ENCODE data around the gene SLX9. TPM values are rescaled to one million over a fixed set of nuclear protein-coding genes. Genes with fewer than 3 reads are reported as not detected.

Gene SLX9
- total and polyA plus RNA-seq, 12 donors, result 11.1 to 45.3 (median 23.7) TPM

DNA sequence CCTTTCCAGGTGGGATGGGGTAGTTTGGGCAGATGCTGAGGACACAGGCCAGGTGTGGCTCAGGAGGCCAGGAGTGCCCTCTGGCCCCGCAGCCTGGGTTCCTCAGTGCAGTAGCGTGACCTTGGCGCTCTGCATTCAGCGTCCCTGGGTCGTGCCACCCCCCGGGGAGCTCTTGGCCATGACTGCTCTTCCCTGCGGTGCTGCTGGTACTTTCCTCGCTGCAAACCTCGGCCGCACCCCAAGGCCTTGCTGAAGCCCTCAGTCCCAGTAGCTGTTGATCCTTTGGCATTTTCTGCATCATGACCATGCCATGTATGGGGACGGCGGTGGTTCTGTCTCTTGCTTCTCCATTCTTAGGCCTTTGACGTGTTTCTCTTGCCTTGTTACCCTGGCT lies 13.8 kb downstream of the SLX9 start:
- TF ChIP-seq, protein P1, sequence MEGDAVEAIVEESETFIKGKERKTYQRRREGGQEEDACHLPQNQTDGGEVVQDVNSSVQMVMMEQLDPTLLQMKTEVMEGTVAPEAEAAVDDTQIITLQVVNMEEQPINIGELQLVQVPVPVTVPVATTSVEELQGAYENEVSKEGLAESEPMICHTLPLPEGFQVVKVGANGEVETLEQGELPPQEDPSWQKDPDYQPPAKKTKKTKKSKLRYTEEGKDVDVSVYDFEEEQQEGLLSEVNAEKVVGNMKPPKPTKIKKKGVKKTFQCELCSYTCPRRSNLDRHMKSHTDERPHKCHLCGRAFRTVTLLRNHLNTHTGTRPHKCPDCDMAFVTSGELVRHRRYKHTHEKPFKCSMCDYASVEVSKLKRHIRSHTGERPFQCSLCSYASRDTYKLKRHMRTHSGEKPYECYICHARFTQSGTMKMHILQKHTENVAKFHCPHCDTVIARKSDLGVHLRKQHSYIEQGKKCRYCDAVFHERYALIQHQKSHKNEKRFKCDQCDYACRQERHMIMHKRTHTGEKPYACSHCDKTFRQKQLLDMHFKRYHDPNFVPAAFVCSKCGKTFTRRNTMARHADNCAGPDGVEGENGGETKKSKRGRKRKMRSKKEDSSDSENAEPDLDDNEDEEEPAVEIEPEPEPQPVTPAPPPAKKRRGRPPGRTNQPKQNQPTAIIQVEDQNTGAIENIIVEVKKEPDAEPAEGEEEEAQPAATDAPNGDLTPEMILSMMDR (IDR thresholded peaks at IDR 0.05), result no peak
- no peak for TF ChIP-seq POLR2A (IDR thresholded peaks at IDR 0.05)
- Histone ChIP-seq H3K4me1 (replicated peaks in 1 of 2) (peaks cover 6 to 14% of the 10 kb centered on the region in 2 donors), H3K27ac (no peak overlapping the region), H3K36me3 (replicated peaks in 1 of 2) (peaks cover 0 to 5% of the 10 kb centered on the region in 2 donors), H3K9me3 (replicated peaks in 1 of 3) (no peaks in the 10 kb centered on the region), H3K4me3 (no peak overlapping the region), H3K27me3 (no peaks in the 10 kb centered on the region)
- intact Hi-C loops (cut with DNase I), result loop anchor here (5.0 to 10.0 kb wide), 2 partner anchors 174 to 481 kb away; no protein-coding TSS in a partner anchor
- no peak for DNase-seq
- 70 to 94% (median 80%) methylated on average over 11 to 13 of the region's 13 CpGs for WGBS, 4 donors

DNA sequence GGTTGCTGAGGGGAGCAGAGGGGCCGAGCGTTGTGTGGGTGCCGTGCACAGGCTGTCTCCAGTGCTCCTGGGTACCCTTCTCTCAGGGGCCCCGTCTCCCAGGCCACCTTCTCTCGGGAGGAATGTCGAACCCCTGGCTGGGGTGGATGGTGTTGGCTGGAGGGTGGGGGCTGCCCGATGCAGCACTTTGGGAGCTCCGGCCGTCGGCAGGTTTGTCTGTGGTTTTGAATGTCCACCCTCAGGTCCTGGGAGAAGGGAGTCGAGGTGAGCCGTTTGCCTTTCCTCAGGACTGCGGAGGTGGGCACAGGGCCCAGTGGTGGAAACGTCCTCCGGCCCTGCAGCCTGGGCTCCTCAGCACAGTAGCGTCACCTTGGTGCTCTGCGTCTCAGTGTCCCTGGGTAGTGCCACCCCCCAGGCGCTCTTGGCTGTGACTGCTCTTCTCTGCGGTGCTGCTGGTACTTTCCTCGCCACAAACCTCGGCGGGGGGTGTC lies 14.5 kb downstream of the SLX9 start:
- Histone ChIP-seq H3K27me3 (no peaks in the 10 kb centered on the region), H3K36me3 (replicated peaks in 1 of 2) (peaks cover 0 to 5% of the 10 kb centered on the region in 2 donors), H3K27ac (no peak overlapping the region), H3K4me3 (no peak overlapping the region), H3K9me3 (replicated peaks in 1 of 3) (no peaks in the 10 kb centered on the region), H3K4me1 (replicated peaks in 1 of 2) (peaks cover 9 to 20% of the 10 kb centered on the region in 2 donors)
- WGBS, 4 donors, result 90 to 92% (median 91%) methylated on average over 4 to 22 of the region's 22 CpGs
- TF ChIP-seq, protein P1 (IDR thresholded peaks at IDR 0.05), result no peak
- TF ChIP-seq POLR2A (IDR thresholded peaks at IDR 0.05), result no peak
- DNase-seq, result no peak
- intact Hi-C loops (cut with DNase I), result loop anchor here (5.0 to 10.0 kb wide), 2 partner anchors 173 to 480 kb away; no protein-coding TSS in a partner anchor

DNA sequence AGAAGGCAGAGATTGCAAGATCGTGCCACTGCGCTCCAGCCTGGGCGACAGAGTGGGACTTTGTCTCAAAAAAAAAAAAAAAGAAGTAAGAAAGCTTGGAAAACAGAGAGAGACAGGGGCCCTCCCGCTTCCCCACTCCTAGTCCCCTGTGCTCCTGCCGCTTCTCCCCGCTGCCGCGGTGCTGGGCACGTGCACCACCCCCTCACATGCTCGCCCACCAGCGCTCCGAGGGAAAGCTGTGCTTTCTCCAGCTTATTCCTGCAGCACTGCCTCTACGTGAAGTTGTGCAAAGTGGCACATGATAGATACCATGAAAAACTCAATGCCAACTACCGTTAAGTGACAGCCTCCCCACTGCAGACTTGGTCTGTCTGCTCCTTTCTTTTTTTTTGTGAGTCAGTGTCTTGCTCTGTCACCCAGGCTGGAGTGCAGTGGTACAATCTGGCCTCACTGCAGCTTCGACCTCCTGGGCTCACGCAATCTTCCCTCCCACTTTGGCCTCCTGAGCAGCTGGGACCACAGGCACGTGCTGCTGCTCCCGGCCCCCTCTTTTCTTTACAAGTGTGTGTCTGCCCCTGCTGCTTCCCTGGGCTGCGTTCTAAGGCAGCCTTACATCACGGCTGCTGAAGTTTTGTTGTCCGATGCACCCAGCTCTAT lies 15.4 kb downstream of the SLX9 start:
- intact Hi-C loops (cut with DNase I), result loop anchor here in 1 of 2 donors (10.0 kb wide), 1 partner anchor 480 kb away; no protein-coding TSS in a partner anchor
- no peak overlapping the region for H3K4me3 ChIP-seq
- H3K36me3 ChIP-seq (replicated peaks in 1 of 2), result peaks cover 0 to 5% of the 10 kb centered on the region in 2 donors
- TF ChIP-seq, protein P1 (IDR thresholded peaks at IDR 0.05), result no peak
- no peak for TF ChIP-seq POLR2A (IDR thresholded peaks at IDR 0.05)
- peaks cover 14 to 23% of the 10 kb centered on the region in 2 donors for H3K4me1 ChIP-seq (replicated peaks in 1 of 2)
- peak overlapping the region in 1 of 5 donors; percentile 45 for H3K27ac ChIP-seq
- no peak for DNase-seq
- H3K9me3 ChIP-seq (replicated peaks in 1 of 3), result no peaks in the 10 kb centered on the region
- WGBS, 4 donors, result 79 to 90% (median 88%) methylated on average over 21 of the region's 21 CpGs
- H3K27me3 ChIP-seq, result no peaks in the 10 kb centered on the region

DNA sequence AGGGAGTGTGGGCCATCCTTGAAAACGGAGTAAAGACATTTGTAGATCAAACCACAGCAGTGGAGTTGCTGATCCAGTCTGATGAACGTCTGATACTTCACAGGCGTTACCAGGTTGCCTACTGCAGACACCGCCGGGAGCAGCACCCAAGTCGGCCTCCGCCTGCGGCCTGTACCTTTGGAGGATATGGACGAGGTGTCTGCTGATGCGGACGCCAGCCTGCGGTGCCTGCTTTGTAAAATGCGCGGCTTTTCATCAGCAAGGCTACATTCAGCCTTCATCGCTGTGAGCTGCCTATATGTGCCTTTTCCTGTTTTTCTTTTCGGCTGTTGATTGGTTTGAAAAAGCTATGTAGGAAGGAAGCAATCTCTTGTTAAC lies 16.0 kb downstream of the SLX9 start:
- Histone ChIP-seq H3K9me3 (replicated peaks in 1 of 3) (no peaks in the 10 kb centered on the region), H3K4me1 (replicated peaks in 1 of 2) (peaks cover 14 to 23% of the 10 kb centered on the region in 2 donors), H3K27ac (peak overlapping the region in 1 of 5 donors; percentile 45), H3K27me3 (no peaks in the 10 kb centered on the region), H3K4me3 (no peak overlapping the region), H3K36me3 (replicated peaks in 1 of 2) (peaks cover 0 to 5% of the 10 kb centered on the region in 2 donors)
- WGBS, 4 donors, result 90 to 94% (median 93%) methylated on average over 16 of the region's 16 CpGs
- TF ChIP-seq, protein P1 (IDR thresholded peaks at IDR 0.05), result no peak
- TF ChIP-seq POLR2A (IDR thresholded peaks at IDR 0.05), result no peak
- intact Hi-C loops (cut with DNase I), result loop anchor here in 1 of 2 donors (10.0 kb wide), 1 partner anchor 479 kb away; no protein-coding TSS in a partner anchor
- no peak for DNase-seq
